Measurements from ENCODE around the gene AAGAB. TPM values are rescaled to one million over a fixed set of nuclear protein-coding genes. Genes with fewer than 3 reads are reported as not detected.

The AAGAB gene
- total RNA-seq, 1 experiment from 2014 or later = 102 TPM

DNA sequence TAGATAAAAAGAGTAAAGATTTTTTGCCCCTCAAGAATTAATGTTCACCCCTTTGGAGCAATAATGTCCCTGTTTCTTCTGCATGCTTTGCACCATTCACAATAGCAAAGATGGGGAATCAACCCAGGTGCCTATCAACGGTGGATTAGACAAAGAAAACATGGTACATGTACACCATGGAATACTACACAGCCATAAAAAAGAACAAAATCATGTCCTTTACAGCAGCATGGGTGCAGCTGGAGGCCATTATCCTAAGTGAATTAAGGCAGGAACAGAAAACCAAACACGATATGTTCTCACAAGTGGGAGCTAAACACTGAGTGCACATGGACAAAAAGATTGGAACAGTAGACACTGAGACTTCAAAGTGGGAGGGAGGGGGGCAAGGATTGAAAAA lies 35.2 kb downstream of the AAGAB start:
- POLR2A ChIA-PET = no interaction called here
- intact Hi-C loops (cut with micrococcal nuclease; ENCODE audit: unreplicated experiment) = no loop called here
- CTCF ChIA-PET = no interaction called here

DNA sequence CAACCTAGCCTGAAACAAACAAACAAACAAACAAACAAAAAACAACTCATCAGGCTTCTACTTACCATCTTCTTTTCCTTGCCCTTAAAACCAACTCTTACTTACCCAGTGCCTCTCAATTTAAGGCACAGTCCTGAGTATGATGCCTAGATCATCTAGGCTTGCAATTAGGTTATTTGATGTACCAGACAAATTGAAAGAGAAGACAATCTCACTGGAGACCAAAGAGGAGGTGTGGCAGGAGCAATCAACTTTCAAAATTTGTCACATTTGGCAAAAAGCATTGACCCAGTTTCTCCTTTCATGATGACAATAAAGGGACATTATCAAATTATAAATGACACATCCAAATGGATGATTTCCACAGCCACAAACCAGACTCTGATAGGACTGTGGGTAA lies 36.0 kb downstream of the AAGAB start:
- POLR2A ChIA-PET = no interaction called here
- CTCF ChIA-PET = no interaction called here

More for the DNA sequence above, 35.2 kb downstream of the AAGAB start:
- no peaks in the 10 kb centered on the region for H3K27me3 ChIP-seq (ENCODE audit: control insufficient read depth, insufficient read depth, low read length)
- no peaks in the 10 kb centered on the region for H3K36me3 ChIP-seq (ENCODE audit: control insufficient read depth, insufficient read depth, low read length)
- TF ChIP-seq TCF7L2 (IDR thresholded peaks at IDR 0.05; ENCODE audit: low read depth, low read length) (no peak), POLR2AphosphoS5 (IDR thresholded peaks at IDR 0.05; ENCODE audit: low read depth, low read length) (no peak)
- TF ChIP-seq, protein P1, sequence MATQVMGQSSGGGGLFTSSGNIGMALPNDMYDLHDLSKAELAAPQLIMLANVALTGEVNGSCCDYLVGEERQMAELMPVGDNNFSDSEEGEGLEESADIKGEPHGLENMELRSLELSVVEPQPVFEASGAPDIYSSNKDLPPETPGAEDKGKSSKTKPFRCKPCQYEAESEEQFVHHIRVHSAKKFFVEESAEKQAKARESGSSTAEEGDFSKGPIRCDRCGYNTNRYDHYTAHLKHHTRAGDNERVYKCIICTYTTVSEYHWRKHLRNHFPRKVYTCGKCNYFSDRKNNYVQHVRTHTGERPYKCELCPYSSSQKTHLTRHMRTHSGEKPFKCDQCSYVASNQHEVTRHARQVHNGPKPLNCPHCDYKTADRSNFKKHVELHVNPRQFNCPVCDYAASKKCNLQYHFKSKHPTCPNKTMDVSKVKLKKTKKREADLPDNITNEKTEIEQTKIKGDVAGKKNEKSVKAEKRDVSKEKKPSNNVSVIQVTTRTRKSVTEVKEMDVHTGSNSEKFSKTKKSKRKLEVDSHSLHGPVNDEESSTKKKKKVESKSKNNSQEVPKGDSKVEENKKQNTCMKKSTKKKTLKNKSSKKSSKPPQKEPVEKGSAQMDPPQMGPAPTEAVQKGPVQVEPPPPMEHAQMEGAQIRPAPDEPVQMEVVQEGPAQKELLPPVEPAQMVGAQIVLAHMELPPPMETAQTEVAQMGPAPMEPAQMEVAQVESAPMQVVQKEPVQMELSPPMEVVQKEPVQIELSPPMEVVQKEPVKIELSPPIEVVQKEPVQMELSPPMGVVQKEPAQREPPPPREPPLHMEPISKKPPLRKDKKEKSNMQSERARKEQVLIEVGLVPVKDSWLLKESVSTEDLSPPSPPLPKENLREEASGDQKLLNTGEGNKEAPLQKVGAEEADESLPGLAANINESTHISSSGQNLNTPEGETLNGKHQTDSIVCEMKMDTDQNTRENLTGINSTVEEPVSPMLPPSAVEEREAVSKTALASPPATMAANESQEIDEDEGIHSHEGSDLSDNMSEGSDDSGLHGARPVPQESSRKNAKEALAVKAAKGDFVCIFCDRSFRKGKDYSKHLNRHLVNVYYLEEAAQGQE (IDR thresholded peaks at IDR 0.05; ENCODE audit: insufficient read depth in 1 of 2, low read depth in 2 of 2, low read length in 1 of 2) = no peak
- H3K9me3 ChIP-seq (ENCODE audit: control insufficient read depth, insufficient read depth, low read depth, low read length) = no peaks in the 10 kb centered on the region
- no TSS peak for BruUV-seq (replicated peaks)
- no peaks in the 10 kb centered on the region for H3K4me1 ChIP-seq (ENCODE audit: control insufficient read depth, insufficient read depth, low read length)
- H3K27ac ChIP-seq (ENCODE audit: low read length) = no peak overlapping the region
- H3K4me3 ChIP-seq (ENCODE audit: low read depth in 2 of 2, low read length in 2 of 2) = no peak overlapping the region
- ATAC-seq = no peak
- DNase-seq (ENCODE audit: low read depth, low spot score) = no peak
- in situ Hi-C loops (cut with HindIII; ENCODE audit: low pct_unique_long_range_greater_than_20kb, low sequenced_read_pairs) = no loop called here

More for the DNA sequence above, 36.0 kb downstream of the AAGAB start:
- no peaks in the 10 kb centered on the region for H3K4me1 ChIP-seq (ENCODE audit: control insufficient read depth, insufficient read depth, low read length)
- DNase-seq (ENCODE audit: low read depth, low spot score) (no peak), ATAC-seq (no peak)
- no peak for TF ChIP-seq SIN3A (IDR thresholded peaks at IDR 0.05; ENCODE audit: borderline replicate concordance, insufficient read depth, low read depth, low read length)
- no peak for TF ChIP-seq POLR2AphosphoS5 (IDR thresholded peaks at IDR 0.05; ENCODE audit: low read depth, low read length)
- TF ChIP-seq, protein P1 (IDR thresholded peaks at IDR 0.05; ENCODE audit: insufficient read depth in 1 of 2, low read depth in 2 of 2, low read length in 1 of 2) = no peak
- TF ChIP-seq TCF7L2 (IDR thresholded peaks at IDR 0.05; ENCODE audit: low read depth, low read length) = no peak
- TF ChIP-seq, protein P2, sequence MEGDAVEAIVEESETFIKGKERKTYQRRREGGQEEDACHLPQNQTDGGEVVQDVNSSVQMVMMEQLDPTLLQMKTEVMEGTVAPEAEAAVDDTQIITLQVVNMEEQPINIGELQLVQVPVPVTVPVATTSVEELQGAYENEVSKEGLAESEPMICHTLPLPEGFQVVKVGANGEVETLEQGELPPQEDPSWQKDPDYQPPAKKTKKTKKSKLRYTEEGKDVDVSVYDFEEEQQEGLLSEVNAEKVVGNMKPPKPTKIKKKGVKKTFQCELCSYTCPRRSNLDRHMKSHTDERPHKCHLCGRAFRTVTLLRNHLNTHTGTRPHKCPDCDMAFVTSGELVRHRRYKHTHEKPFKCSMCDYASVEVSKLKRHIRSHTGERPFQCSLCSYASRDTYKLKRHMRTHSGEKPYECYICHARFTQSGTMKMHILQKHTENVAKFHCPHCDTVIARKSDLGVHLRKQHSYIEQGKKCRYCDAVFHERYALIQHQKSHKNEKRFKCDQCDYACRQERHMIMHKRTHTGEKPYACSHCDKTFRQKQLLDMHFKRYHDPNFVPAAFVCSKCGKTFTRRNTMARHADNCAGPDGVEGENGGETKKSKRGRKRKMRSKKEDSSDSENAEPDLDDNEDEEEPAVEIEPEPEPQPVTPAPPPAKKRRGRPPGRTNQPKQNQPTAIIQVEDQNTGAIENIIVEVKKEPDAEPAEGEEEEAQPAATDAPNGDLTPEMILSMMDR (IDR thresholded peaks at IDR 0.05) = no peak
- H3K27ac ChIP-seq (ENCODE audit: low read length) = no peak overlapping the region
- no peaks in the 10 kb centered on the region for H3K36me3 ChIP-seq (ENCODE audit: control insufficient read depth, insufficient read depth, low read length)
- in situ Hi-C loops (cut with HindIII; ENCODE audit: low pct_unique_long_range_greater_than_20kb, low sequenced_read_pairs) (no loop called here), intact Hi-C loops (cut with micrococcal nuclease; ENCODE audit: unreplicated experiment) (no loop called here)
- no peak overlapping the region for H3K4me3 ChIP-seq (ENCODE audit: low read depth in 2 of 2, low read length in 2 of 2)
- no peaks in the 10 kb centered on the region for H3K9me3 ChIP-seq (ENCODE audit: control insufficient read depth, insufficient read depth, low read depth, low read length)
- no TSS peak for BruUV-seq (replicated peaks)
- no peaks in the 10 kb centered on the region for H3K27me3 ChIP-seq (ENCODE audit: control insufficient read depth, insufficient read depth, low read length)

Measured in Panc1 (cell line).